ENCODE data around the gene KRT8. TPM values are rescaled to one million over a fixed set of nuclear protein-coding genes. Genes with fewer than 3 reads are reported as not detected.

The KRT8 gene
- total RNA-seq, 1 donor from 2014 or later, result 22.8 TPM

DNA sequence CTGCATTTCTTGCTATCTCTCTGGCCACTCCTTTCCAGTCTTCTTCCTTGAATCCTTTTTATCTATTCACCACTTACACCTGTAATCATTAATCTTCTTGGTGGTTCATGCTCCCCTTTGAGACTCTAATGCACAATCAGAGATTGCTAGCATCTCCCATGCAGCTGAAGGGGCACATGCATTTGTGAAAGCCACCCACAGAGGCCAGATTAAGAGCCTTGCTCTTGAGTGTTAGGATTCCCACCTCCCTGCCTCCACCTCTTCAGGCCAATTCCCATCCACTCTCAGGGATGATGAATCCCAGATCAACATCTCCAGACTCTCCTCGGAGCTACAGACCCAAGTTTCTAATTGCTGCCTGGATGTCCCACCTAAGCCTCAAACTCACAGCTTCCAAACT, 24.7 kb upstream of the KRT8 start:
- no peak for DNase-seq (ENCODE audit: extremely low spot score in 2 of 2)
- intact Hi-C loops (cut with DNase I), result no loop called here
- TF ChIP-seq, protein P1, sequence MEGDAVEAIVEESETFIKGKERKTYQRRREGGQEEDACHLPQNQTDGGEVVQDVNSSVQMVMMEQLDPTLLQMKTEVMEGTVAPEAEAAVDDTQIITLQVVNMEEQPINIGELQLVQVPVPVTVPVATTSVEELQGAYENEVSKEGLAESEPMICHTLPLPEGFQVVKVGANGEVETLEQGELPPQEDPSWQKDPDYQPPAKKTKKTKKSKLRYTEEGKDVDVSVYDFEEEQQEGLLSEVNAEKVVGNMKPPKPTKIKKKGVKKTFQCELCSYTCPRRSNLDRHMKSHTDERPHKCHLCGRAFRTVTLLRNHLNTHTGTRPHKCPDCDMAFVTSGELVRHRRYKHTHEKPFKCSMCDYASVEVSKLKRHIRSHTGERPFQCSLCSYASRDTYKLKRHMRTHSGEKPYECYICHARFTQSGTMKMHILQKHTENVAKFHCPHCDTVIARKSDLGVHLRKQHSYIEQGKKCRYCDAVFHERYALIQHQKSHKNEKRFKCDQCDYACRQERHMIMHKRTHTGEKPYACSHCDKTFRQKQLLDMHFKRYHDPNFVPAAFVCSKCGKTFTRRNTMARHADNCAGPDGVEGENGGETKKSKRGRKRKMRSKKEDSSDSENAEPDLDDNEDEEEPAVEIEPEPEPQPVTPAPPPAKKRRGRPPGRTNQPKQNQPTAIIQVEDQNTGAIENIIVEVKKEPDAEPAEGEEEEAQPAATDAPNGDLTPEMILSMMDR (IDR thresholded peaks at IDR 0.05), result no peak
- TF ChIP-seq POLR2AphosphoS5 (IDR thresholded peaks at IDR 0.05; ENCODE audit: insufficient read depth in 1 of 2, low read depth in 1 of 2), result no peak
- no peak for TF ChIP-seq POLR2A (IDR thresholded peaks at IDR 0.05)
- no peaks in the 10 kb centered on the region for H3K9me3 ChIP-seq
- no peaks in the 10 kb centered on the region for H3K36me3 ChIP-seq
- H3K4me3 ChIP-seq, result no peak overlapping the region
- no peak overlapping the region for H3K27ac ChIP-seq
- H3K4me1 ChIP-seq, result peaks cover 5% of the 10 kb centered on the region
- no peaks in the 10 kb centered on the region for H3K27me3 ChIP-seq

GRCh38 chr12:52927964-52928363, 23.1 kb upstream of the KRT8 start:
- peaks cover 5% of the 10 kb centered on the region for H3K4me1 ChIP-seq
- H3K27me3 ChIP-seq, result no peaks in the 10 kb centered on the region
- intact Hi-C loops (cut with DNase I), result no loop called here
- H3K4me3 ChIP-seq, result no peak overlapping the region
- no peak for DNase-seq (ENCODE audit: extremely low spot score in 2 of 2)
- H3K27ac ChIP-seq, result no peak overlapping the region
- TF ChIP-seq POLR2AphosphoS5 (IDR thresholded peaks at IDR 0.05; ENCODE audit: insufficient read depth in 1 of 2, low read depth in 1 of 2) (no peak), POLR2A (IDR thresholded peaks at IDR 0.05) (no peak)
- H3K9me3 ChIP-seq, result no peaks in the 10 kb centered on the region
- H3K36me3 ChIP-seq, result no peaks in the 10 kb centered on the region

DNA sequence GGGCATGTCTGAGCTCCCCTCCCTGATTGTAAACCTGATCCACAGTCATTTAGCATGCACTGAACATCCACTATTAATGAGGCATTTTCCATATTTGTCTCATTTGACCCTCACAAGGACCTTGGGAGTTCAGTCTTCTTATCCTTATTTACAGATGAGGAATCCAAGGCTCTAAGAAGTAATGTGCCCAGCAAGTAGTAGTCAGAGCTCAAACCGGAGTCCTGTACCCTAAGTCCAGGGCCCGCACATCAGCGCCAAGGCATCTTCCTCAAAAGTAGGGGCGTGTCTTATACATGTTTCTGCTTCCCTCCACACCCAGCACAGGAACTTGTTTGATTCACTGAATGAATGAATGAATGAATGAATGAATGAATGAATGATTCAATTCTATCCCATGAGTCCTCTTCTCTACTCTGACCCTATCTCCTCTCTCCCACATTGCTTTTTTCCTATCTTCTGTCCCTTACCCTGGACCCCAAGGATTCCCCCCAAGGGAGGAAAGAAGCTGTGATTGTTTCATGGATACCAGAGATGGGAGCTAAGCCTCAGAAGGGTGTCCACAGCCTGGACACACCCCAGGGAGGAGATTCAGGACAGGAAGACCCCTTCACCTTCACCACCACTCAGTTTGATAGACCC, 21.8 kb upstream of the KRT8 start:
- Histone ChIP-seq H3K4me3 (no peak overlapping the region), H3K4me1 (peaks cover 5% of the 10 kb centered on the region), H3K27me3 (no peaks in the 10 kb centered on the region), H3K36me3 (no peaks in the 10 kb centered on the region), H3K27ac (no peak overlapping the region), H3K9me3 (no peaks in the 10 kb centered on the region)
- DNase-seq (ENCODE audit: extremely low spot score in 2 of 2), result no peak
- TF ChIP-seq, protein P1 (IDR thresholded peaks at IDR 0.05), result no peak
- TF ChIP-seq POLR2A (IDR thresholded peaks at IDR 0.05) (no peak), POLR2AphosphoS5 (IDR thresholded peaks at IDR 0.05; ENCODE audit: insufficient read depth in 1 of 2, low read depth in 1 of 2) (no peak)
- intact Hi-C loops (cut with DNase I), result no loop called here

DNA sequence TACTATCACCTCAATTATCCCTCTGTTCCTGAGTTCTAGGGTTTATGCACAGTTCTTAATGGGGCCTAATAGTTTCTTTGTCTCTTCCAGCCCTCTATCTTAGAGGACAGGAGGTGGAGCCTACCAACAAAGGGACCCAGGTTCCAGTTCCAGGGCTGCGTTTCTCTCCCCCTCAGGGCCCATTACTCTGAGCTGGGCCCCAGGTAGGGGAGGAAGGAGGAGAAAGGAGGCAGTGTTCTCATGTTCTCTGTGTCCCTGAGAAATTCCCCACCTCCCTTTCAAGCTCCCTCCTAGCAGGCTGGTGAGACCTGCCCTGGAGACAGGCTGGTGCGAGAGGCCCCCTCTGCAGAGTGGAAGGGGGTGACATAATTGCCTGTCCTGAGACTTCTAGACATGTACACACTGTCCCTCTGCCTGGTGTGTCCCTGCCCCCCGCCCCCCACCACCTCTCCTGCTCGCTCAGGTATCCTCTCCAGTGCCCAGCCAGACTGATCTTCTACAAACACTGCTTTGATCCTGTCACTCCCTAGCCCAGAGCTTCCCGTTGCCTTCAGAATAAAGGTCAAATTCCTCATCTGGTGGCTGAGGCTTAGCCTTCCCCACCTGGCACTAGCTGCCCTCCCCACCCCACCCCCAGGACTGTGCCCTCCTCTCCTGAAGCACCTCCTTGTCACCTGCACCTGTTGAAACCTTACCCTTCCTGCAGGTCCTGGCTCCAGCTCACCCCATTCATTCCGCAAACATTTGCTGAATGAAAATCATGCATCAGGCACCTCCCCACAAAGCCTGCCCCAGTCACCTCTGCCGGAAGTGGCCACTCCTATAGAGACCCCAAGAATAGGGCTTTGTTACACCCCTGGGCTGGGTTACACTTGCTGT, 21.1 kb upstream of the KRT8 start:
- no peak overlapping the region for H3K27ac ChIP-seq

More for the DNA sequence above, 21.1 kb upstream of the KRT8 start:
- no peak for DNase-seq (ENCODE audit: extremely low spot score in 2 of 2)
- H3K36me3 ChIP-seq, result no peaks in the 10 kb centered on the region
- H3K4me3 ChIP-seq, result no peak overlapping the region
- no peaks in the 10 kb centered on the region for H3K27me3 ChIP-seq
- intact Hi-C loops (cut with DNase I), result no loop called here
- TF ChIP-seq, protein P1 (IDR thresholded peaks at IDR 0.05), result no peak
- TF ChIP-seq POLR2AphosphoS5 (IDR thresholded peaks at IDR 0.05; ENCODE audit: insufficient read depth in 1 of 2, low read depth in 1 of 2), result no peak
- no peak for TF ChIP-seq POLR2A (IDR thresholded peaks at IDR 0.05)
- H3K9me3 ChIP-seq, result no peaks in the 10 kb centered on the region
- H3K4me1 ChIP-seq, result peaks cover 5% of the 10 kb centered on the region
